Kidney tubule cell (primary cell): ENCODE measurements around the gene PSMA3.

Experiments used
- DNase-seq: peaks from one replicate; pipeline ENCODE4 v3.0.0-alpha.2; 2018; ENCODE audit warnings: low spot score

The PSMA3 gene

DNA sequence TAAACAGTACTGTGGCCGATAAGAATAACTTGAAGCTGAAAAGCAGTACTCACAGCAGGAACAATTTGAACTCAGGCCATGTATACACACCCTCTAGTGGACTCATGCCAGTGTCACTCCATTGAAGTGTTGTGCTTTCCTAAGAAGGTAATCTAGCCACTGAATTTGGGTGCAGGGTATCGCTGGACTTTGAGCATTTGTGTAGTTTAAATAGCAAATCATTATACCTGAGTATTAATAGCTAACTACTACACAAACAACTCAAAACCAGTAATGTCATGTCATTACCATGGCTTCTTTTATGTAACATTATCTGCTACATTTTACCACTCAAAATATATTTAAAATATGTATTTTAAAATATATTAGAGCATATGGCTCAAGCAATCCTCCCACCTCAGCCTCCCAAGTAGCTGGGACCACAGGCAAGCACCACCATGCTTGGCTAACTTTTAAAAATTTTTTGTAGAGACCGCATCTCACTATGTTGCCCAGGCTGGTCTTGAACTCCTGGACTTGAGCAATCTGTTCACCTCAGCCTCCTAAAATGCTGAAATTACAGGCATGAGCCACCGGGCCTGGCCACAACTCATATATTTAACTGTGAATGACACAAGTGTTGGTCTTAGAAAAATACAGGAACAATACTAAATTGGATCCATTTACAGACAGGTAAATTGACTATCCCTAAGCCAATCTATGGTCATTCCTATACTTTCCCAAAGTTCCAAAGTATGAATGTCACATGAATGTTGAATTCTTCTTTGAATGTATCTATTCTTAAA is 28.1 kb downstream of the PSMA3 start:
- peak; percentile 69 for DNase-seq

DNA sequence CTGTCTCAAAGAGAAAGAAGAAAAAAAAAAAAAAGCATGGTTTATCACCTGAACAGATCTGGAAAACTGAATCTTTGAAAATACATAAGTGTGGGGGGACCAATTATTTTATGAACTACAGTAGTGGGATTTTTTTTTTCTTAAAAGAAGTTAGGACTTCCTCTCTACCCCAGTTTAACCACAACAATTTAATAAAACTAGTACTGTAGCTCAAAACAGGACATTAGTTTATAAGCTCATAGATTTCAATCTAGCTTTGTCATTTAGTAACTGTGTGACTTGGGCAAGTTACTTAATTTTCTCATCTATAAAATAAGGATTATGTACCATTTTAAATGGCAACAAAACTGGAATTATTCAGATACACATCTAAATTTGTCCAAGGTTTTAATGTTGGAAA is 30.2 kb downstream of the PSMA3 start:
- DNase-seq, result no peak

DNA sequence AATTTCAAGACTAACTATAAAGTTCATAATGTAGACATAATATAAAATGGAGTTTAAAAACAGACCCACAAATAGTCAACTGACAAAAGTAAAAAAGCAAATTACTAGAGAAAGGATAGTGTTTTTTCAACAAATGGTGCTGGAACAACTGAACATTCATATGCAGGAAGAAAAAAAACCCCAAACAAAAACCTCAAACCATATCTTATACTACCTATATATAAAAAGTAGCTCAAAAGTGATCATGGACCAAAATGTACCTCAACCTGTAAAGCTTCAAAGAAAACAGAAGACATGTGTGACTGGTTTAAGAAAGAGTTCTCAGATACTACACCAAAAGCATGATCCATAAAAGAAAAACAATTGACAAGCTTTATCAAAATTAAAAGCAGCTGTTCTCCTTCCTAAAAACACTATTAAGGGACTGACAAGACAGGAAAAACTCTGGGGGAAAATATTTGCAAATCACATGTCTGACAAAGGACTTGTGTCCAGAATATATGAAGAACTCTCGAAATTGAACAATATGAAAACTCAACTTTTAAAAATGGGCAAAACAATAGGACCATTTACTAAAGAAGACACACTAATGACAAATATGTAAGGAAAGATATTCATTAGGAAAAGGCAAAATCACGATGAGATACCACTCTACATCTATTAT is 31.0 kb downstream of the PSMA3 start:
- no peak for DNase-seq

DNA sequence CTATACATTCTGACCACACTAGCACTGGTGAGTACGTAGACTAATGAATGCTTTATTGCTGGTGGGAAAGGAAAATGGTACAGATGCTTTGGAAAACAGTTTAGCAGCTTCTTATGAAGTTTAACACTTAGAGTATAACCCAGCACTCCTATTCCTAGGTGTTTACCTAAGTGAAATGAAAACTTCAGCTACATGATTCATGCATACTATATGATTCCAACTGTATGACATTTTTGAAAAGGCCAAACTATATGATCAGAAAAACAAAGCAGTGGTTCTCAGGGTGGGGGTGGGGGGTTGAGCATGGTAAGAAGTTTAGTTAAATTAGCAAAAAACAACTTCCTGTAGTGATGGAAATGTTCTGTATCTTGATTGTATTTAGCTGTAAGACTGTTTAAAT is 31.6 kb downstream of the PSMA3 start:
- no peak for DNase-seq

DNA sequence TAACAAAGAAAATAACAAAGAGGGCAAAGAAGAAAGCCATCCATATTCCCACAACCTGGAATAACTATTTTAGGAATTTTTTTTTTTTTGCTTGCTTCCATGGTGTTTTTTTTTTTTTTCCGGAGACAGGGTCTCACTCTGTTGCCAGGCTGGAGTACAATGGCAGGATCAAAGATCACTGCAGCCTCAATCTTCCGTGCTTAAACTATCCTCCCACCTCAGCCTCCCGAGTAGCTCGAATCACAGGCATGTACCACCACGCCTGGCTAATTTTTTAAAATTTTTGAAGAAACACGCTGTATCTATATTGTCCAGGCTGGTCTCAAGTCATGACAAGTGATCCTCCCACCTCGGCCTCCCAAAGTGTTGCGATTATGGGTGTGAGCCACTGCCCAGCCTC is 33.5 kb downstream of the PSMA3 start:
- no peak for DNase-seq

DNA sequence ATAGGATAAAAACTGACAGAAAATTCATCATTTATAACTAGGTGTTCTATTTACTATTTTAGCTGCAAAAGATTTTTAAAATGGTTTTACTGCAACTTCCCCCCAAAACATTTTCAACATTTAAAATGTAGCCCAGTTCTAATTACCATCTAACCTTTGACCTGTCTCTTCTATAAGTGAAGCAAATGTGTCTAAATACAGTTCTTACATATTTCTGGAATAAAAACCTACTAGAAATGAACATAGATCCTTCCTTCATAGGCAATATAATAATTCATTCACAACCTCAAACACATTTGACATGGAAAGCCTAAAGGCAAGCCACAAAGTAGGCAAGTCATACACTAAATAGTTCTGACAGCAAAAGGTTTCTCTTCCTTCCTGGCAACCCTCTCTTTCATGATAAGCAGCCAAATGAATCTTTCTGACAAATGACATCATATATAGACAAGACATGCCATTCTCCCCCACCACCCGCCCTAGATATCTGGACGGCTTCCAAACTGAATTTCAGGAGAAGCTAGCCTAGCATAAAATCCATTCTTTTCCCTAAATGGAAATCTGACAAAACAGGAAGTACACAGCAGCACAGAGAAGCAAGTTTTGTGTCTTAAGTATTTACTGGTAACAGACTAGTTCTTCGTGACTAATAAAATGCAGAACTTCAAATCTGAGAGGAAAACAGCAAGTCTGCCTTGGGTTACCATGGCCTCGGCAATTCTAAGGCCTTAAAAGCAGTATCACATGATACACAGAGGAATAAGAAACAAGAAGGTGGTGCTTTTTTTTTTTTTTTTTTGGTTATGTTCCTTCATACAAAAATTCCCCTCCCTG is 36.5 kb downstream of the PSMA3 start:
- DNase-seq, result peak; percentile 99

GRCh38 chr14:58281969-58282368 is 37.3 kb downstream of the PSMA3 start:
- DNase-seq, result peak; percentile 94

- peak; percentile 30 for DNase-seq
Observed at GRCh38 chr14:58282925-58283593, 38.4 kb downstream of the PSMA3 start.

DNA sequence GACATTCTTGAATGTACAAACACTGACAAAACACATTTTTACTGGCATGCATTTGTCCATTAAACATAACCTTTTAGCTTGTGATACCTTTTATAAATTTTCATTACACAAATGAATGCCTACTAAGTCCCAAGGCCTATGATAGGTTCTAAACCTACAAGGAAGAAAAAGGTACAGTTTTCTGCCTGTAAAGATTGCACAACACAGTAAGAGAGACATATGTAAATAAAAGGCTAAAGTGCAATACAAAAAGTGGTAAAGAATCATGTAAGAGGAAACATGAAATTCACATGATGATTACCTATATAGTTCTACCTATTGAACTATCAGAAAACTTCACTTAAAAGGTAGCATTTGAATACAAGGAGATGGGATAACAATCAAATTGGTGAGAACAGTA is 39.1 kb downstream of the PSMA3 start:
- DNase-seq, result no peak

- DNase-seq, result no peak
Observed at GRCh38 chr14:58285132-58285531, 40.5 kb downstream of the PSMA3 start.

DNA sequence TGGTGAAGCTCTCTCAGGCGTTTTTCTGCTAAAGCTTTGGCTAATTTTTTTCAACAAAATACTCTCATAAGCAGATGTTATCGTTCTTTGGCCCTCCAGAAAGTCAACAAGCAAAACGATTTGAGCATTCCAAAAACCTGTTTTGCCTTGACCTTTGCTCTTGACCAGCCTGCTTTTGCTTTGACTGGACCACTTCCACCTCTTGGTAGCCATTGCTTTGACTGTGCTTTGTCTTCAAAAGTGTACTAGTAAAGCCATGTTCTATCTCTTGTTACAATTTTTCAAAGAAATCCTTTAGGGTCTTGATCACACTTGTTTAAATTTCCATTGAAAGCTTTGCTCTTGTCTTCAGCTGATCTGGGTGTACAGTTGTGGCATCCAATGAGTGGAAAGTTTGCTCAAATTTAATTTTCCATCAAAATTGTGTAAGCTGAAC is 43.0 kb downstream of the PSMA3 start:
- no peak for DNase-seq

GRCh38 chr14:58288106-58288792 is 43.6 kb downstream of the PSMA3 start:
- no peak for DNase-seq

DNA sequence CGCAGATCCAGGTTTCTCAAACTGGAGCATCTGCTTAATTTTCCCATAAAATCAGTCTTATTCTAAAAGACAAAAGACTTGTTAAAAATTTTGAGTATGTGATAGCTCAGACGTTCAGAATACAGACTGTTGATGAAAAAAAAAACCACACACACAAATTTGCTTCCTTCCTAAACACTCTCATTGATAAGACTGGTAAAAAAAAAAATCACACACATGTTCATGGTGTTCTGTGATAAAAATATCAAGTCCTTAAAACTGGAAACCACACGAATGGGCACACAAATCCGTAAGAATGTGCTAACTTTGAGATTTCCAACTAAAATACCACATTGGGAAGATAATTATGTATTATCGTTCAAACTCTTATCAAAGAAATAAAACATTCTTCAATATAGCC is 47.0 kb downstream of the PSMA3 start:
- no peak for DNase-seq

- no peak for DNase-seq
Observed at GRCh38 chr14:58292187-58292586, 47.5 kb downstream of the PSMA3 start.

- DNase-seq, result no peak
Observed at GRCh38 chr14:58294201-58294600, 49.6 kb downstream of the PSMA3 start.

DNA sequence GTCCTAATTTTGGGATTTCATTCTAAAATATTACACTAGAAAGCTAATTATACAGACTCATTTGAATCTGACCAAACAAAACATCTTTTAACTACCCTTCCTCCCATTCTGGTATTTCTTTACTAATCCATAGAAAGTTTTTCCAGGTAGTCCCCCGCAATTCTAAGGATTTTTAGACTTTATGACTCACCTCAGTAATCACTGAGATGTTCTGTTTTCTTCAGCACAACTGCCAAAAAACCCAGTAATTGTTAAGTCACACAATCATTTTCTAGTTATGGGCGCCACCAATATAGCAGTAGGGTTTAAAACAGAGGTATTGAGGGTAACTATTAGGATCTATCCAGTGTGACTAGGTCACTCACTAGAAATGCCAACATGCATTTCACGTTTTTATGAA is 52.1 kb downstream of the PSMA3 start:
- peak; percentile 22 for DNase-seq

GRCh38 chr14:58297412-58297761 is 52.7 kb downstream of the PSMA3 start:
- DNase-seq, result peak; percentile 68

DNA sequence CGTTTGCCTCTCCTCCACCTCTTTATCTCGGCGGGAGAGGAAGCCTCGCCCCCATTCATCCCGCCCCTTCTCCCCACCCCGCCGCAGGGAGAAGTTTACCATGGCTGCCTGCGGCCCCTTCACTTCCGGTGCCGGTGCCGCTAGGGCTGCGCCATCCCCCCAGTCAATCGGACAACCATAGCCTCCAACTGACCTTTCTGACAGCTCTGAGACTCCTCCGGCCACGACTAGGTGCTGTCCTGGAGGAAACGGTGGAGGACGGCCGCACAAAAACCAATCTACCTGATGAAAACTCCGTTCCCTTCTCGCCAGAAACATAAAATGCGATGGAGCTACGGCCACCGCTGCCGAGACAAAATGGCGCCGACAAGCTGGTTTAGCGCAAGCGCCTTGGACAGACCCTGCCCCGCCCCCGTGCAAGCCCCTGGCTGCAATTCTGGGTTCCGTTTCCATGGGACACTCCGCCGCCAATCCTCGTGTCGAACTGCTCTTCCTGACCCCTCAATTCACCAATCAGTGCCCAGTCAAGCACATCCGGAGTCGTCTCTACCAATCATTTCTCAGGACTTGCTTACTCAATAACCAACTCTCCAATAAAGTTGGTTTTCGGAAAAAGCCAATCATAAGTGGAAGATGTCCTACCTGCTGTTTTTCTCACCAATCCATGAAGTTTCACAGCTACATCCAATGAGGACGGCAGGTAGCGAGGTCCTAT is 53.3 kb downstream of the PSMA3 start:
- DNase-seq, result peak; percentile 100

- no peak for DNase-seq
Observed at GRCh38 chr14:58298477-58299400, 54.1 kb downstream of the PSMA3 start, which contains the start of gene ARID4A. ARID4A (plus strand) TSS chr14:58298555; CDS start chr14:58299855, 1,300 bp downstream.
